ENCODE results near the gene REXO4. TPM values are rescaled to one million over a fixed set of nuclear protein-coding genes. Genes with fewer than 3 reads are reported as not detected.

The REXO4 gene
- total RNA-seq, 4 donors from 2014 or later, result 15.6 to 37.1 (median 19.4) TPM

DNA sequence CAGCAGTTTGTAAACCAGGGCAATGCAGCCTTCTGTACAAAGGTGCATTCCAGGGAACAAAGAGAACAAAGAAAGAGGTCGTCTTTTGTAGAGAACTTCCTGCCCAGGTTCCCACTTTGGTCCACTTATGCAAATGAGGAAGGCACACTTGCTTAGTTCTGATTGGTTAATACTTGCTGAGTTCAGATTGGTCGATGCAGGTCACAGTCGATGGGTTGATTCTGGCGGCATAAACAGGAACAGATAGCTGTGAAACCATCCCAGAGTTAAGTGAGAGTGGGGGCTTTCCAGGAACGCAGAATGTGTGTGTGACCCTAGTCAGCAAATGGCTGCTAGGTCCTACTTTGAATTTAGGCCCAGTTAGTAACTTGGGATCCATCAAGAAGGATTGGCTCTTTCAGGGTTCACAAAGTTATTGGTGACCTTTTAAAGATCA lies 2.6 kb upstream of the REXO4 start:
- no peak overlapping the region for H3K4me3 ChIP-seq

DNA sequence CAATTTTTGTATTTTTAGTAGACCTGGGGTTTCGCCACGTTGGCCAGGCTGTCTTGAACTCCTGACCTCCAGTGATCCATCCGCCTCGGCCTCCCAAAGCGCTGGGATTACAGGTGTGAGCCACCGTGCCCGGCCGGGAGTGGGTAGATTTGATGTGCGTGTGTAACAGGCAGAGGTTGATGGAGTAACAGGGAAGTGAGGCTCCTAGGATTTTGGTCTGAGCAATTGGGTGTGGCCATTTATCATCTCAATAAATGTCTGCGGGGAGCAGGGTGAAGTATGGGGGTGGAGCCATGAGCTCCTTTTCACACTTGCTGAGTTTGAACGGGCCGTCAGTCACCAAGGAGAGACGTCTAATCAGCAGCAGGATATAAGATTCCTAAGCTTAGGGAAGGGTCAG lies 1.2 kb upstream of the REXO4 start:
- H3K36me3 ChIP-seq, result peaks cover 0 to 2% (median 0%) of the 10 kb centered on the region in 3 donors
- DNase-seq, result peak in 1 of 3 donors; percentile 57
- peak overlapping the region; percentile 78 to 94 (median 88) for H3K27ac ChIP-seq
- H3K4me3 ChIP-seq, result peak overlapping the region in 2 of 4 donors; percentile 76 to 96
- H3K9me3 ChIP-seq, result no peaks in the 10 kb centered on the region
- peaks cover 7 to 25% (median 13%) of the 10 kb centered on the region in 4 donors for H3K4me1 ChIP-seq
- TF ChIP-seq CTCF (IDR thresholded peaks at IDR 0.05) (no peak), POLR2A (IDR thresholded peaks at IDR 0.05) (peak in 1 of 2 donors; percentile 10)
- H3K27me3 ChIP-seq, result no peaks in the 10 kb centered on the region

More for the DNA sequence above, 2.6 kb upstream of the REXO4 start:
- no peaks in the 10 kb centered on the region for H3K9me3 ChIP-seq
- H3K27me3 ChIP-seq, result no peaks in the 10 kb centered on the region
- H3K36me3 ChIP-seq, result no peaks in the 10 kb centered on the region
- peaks cover 7 to 25% (median 13%) of the 10 kb centered on the region in 4 donors for H3K4me1 ChIP-seq
- peak in 1 of 3 donors; percentile 30 for DNase-seq
- H3K27ac ChIP-seq, result peak overlapping the region in 1 of 4 donors; percentile 13
- TF ChIP-seq CTCF (IDR thresholded peaks at IDR 0.05) (no peak), POLR2A (IDR thresholded peaks at IDR 0.05) (no peak)

GRCh38 chr9:133415170-133415569 lies 2.6 kb downstream of the REXO4 start:
- H3K36me3 ChIP-seq, result peaks cover 0 to 41% (median 0%) of the 10 kb centered on the region in 3 donors
- TF ChIP-seq CTCF (IDR thresholded peaks at IDR 0.05), result no peak
- TF ChIP-seq POLR2A (IDR thresholded peaks at IDR 0.05), result no peak
- H3K27me3 ChIP-seq, result no peaks in the 10 kb centered on the region
- peaks cover 7 to 25% (median 13%) of the 10 kb centered on the region in 4 donors for H3K4me1 ChIP-seq
- no peak for DNase-seq
- no peak overlapping the region for H3K27ac ChIP-seq
- H3K4me3 ChIP-seq, result no peak overlapping the region
- H3K9me3 ChIP-seq, result no peaks in the 10 kb centered on the region

DNA sequence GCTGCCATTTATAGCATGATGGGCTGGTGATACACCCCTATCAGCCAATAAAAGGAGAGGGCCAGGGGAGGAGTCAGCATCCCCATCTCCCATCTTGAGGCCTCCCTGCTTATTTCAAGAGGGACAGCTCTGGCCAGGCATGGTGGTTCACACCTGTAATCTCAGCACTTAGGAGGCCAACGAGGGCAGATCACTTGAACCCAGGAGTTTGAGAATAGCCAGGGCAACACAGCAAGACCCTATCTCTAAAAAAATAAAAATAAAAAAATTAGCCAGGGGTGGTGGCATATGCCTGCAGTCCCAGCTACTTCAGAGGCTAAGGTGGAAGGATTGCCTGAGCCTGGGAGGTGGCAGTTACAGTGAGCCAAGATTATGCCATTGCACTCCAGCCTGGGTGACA lies 9.8 kb downstream of the REXO4 start:
- TF ChIP-seq POLR2A (IDR thresholded peaks at IDR 0.05), result no peak
- TF ChIP-seq CTCF (IDR thresholded peaks at IDR 0.05), result no peak
- Histone ChIP-seq H3K27ac (no peak overlapping the region), H3K9me3 (no peaks in the 10 kb centered on the region), H3K4me1 (no peaks in the 10 kb centered on the region), H3K36me3 (peaks cover 0 to 82% (median 0%) of the 10 kb centered on the region in 3 donors), H3K4me3 (no peak overlapping the region), H3K27me3 (no peaks in the 10 kb centered on the region)
- DNase-seq, result no peak

DNA sequence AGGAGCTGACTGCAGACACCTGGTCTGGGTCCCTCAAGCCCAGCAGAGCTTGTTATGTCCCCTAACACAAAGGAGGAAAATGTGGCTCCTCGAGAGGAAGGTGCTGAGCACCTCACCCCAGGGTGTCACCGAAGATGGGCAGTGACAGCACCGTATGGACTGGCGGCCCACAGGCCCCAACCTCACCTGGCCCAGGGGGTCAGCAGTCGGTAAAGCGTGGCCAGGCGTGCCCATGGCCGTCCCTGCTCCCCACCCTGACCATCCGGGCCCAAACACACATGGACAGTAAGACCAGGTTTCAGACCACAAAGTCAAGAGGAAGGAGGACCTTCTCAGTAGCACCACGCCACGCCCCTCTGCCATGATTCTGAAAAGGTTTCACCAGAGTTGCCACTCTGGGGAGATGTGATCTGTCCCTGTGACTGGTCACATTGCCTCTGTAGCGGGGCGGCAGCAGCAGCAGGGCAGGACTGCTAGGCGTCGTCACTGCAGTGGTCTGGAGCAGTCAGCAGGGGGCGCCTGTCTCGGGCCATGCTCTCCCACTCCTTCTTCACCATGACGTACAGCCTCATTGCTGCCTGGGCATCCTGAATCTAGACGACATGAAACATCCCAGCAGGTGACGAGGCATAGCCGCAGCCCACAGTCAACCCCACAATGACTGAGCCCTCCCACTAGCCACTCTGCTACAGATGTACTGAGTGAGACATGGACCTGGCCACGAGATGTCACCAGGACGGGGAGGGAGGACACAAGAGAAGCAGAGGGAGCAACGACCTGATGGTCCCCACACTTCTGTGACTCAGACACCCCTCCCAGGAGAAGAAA lies 11.1 kb downstream of the REXO4 start:
- Histone ChIP-seq H3K36me3 (peaks cover 0 to 73% (median 0%) of the 10 kb centered on the region in 3 donors), H3K4me1 (no peaks in the 10 kb centered on the region)

More for the DNA sequence above, 11.1 kb downstream of the REXO4 start:
- Histone ChIP-seq H3K9me3 (no peaks in the 10 kb centered on the region), H3K27ac (no peak overlapping the region), H3K27me3 (no peaks in the 10 kb centered on the region), H3K4me3 (no peak overlapping the region)
- peak; percentile 71 to 88 (median 87) for DNase-seq
- TF ChIP-seq CTCF (IDR thresholded peaks at IDR 0.05), result peak; percentile 82 to 94 (median 92)
- no peak for TF ChIP-seq POLR2A (IDR thresholded peaks at IDR 0.05)
